AG04449 (cell line): ENCODE data around the gene ADNP.

Experiments used
- CTCF ChIA-PET: fragments of 350-600 bp; formaldehyde crosslinking; extraction: SDS; loops from one replicate; lab custom pipeline; 2021; ENCODE audit warnings: antibody characterized with exemption; lab: Yijun Ruan, JAX
- POLR2A ChIA-PET: fragments of 400-600, 350-600 bp; formaldehyde crosslinking; extraction: SDS; loops from one replicate; lab custom pipeline; 2020; ENCODE audit warnings: antibody characterized with exemption, inconsistent platforms; lab: Yijun Ruan, JAX
- DNase-seq: peaks from one replicate; pipeline ENCODE4 v3.0.0-alpha.2; 2010; ENCODE audit warnings: low read depth, low spot score
- H3K4me3 ChIP-seq: 2 replicates; pipeline ENCODE4 v1.5.1; 2011; ENCODE audit warnings: low read depth, mild to moderate bottlenecking, control low read depth, low read length
- TF ChIP-seq, protein P1 (sequence below): IDR thresholded peaks from one replicate; pipeline ENCODE4 v1.5.1; 2011; ENCODE audit warnings: mild to moderate bottlenecking, moderate library complexity, low read length, control low read depth, inconsistent platforms; ENCODE audit not compliant: insufficient read depth; ENCODE audit errors: missing control alignments

ADNP gene

GRCh38 chr20:50943069-50943468 lies 11.8 kb upstream of the ADNP start:
- CTCF ChIA-PET: no interaction called here
- no peak for DNase-seq
- TF ChIP-seq, protein P1, sequence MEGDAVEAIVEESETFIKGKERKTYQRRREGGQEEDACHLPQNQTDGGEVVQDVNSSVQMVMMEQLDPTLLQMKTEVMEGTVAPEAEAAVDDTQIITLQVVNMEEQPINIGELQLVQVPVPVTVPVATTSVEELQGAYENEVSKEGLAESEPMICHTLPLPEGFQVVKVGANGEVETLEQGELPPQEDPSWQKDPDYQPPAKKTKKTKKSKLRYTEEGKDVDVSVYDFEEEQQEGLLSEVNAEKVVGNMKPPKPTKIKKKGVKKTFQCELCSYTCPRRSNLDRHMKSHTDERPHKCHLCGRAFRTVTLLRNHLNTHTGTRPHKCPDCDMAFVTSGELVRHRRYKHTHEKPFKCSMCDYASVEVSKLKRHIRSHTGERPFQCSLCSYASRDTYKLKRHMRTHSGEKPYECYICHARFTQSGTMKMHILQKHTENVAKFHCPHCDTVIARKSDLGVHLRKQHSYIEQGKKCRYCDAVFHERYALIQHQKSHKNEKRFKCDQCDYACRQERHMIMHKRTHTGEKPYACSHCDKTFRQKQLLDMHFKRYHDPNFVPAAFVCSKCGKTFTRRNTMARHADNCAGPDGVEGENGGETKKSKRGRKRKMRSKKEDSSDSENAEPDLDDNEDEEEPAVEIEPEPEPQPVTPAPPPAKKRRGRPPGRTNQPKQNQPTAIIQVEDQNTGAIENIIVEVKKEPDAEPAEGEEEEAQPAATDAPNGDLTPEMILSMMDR: no peak
- POLR2A ChIA-PET: interaction anchor here (0.7 to 2.2 kb wide), 2 partner anchors 15 to 991 kb away, joined by 3 to 7 read pairs; partner anchors contain the start of genes DPM1 and MOCS3
- H3K4me3 ChIP-seq: no peak overlapping the region

DNA sequence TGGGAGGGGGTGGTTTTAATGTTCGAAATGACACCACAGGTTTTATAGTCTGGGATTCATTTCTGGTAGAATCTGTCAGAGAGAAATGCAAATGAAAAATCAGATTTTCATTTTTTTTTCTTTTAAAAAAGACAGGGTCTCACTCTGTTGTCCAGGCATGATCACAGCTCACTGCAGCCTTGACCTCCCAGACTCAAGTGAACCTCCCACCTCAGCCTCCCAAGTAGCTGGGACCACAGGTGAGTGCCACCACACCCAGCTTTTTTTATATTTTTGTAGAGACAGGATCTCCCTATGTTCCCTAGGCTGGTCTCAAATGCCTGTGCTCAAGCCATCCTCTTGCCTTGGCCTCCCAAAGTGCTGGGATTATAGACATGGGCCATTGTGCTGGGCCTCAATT lies 2.4 kb upstream of the ADNP start:
- TF ChIP-seq, protein P1: no peak
- ChIA-PET POLR2A (no interaction called here), CTCF (interaction anchor here (1.1 to 17.0 kb wide), 4 partner anchors 10 to 145 kb away, joined by 3 to 332 read pairs (median 6); partner anchors contain the start of gene BCAS4)
- no peak for DNase-seq
- no peak overlapping the region for H3K4me3 ChIP-seq

GRCh38 chr20:50932691-50933280 lies 1.5 kb upstream of the ADNP start:
- POLR2A ChIA-PET: no interaction called here
- no peak for DNase-seq
- TF ChIP-seq, protein P1: no peak
- H3K4me3 ChIP-seq: no peak overlapping the region
- CTCF ChIA-PET: interaction anchor here (0.7 to 17.0 kb wide), 11 partner anchors 7 to 157 kb away, joined by 3 to 332 read pairs (median 6); partner anchors contain the start of gene BCAS4

- no peak for DNase-seq
- ChIA-PET POLR2A (interaction anchor here (1.0 to 3.3 kb wide), 7 partner anchors 10 to 144 kb away, joined by 3 to 18 read pairs (median 7); partner anchors contain the start of genes BCAS4, DPM1 and MOCS3), CTCF (interaction anchor here (0.5 to 17.0 kb wide), 17 partner anchors 8 to 156 kb away, joined by 3 to 332 read pairs (median 5); partner anchors contain the start of gene BCAS4)
- peak overlapping the region; percentile 79 for H3K4me3 ChIP-seq
- TF ChIP-seq, protein P1: no peak
Observed at GRCh38 chr20:50932016-50932485, 814 bp upstream of the ADNP start.

- no peak for DNase-seq
- ChIA-PET CTCF (interaction anchor here (0.7 to 17.0 kb wide), 18 partner anchors 9 to 152 kb away, joined by 3 to 332 read pairs (median 6); partner anchors contain the start of gene BCAS4), POLR2A (interaction anchor here (0.9 to 3.3 kb wide), 9 partner anchors 8 to 143 kb away, joined by 3 to 18 read pairs (median 6); partner anchors contain the start of genes BCAS4, DPM1 and MOCS3)
Observed at GRCh38 chr20:50930976-50931305, 296 bp downstream of the ADNP start.

More at GRCh38 chr20:50930976-50931305, 296 bp downstream of the ADNP start:
- TF ChIP-seq, protein P1: no peak
- H3K4me3 ChIP-seq: peak overlapping the region; percentile 79
